Measurements from ENCODE around the gene DOCK1.

Gene DOCK1

DNA sequence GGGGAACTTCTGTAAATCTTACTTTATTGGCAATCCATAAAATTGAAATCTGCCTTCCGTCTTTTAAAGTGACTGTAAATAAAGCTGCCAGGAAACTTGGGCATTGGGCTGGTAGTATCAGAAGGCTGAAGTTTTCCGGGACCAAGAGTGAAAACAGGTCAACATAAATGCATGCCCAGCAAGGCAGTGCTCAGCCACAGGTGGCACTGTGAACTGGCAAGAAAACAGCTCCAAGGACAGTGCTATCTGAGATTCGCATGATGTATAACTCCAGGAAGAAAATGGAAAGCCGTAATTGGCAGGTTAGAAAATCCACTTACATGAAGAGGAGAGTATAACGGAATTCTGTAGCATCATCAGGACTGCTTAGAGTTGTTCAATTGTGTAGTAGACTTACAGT lies 293.1 kb downstream of the DOCK1 start:
- H3K4me3 ChIP-seq (replicated peaks in 1 of 2; ENCODE audit: low read depth in 2 of 2, low read length in 2 of 2) = no peak overlapping the region
- no peak for TF ChIP-seq CTCF (IDR thresholded peaks at IDR 0.05; ENCODE audit: low read depth, low read length)
- no peak for DNase-seq (ENCODE audit: low read depth in 2 of 2)

- DNase-seq (ENCODE audit: low read depth in 2 of 2) = no peak
- H3K4me3 ChIP-seq (replicated peaks in 1 of 2; ENCODE audit: low read depth in 2 of 2, low read length in 2 of 2) = no peak overlapping the region
- TF ChIP-seq CTCF (IDR thresholded peaks at IDR 0.05; ENCODE audit: low read depth, low read length) = no peak
These were observed 293.5 kb downstream of the DOCK1 start for GRCh38 chr10:127198721-127199120.

- H3K4me3 ChIP-seq (replicated peaks in 1 of 2; ENCODE audit: low read depth in 2 of 2, low read length in 2 of 2) = no peak overlapping the region
- DNase-seq (ENCODE audit: low read depth in 2 of 2) = no peak
- no peak for TF ChIP-seq CTCF (IDR thresholded peaks at IDR 0.05; ENCODE audit: low read depth, low read length)
These were observed 295.4 kb downstream of the DOCK1 start for GRCh38 chr10:127200646-127201045.

DNA sequence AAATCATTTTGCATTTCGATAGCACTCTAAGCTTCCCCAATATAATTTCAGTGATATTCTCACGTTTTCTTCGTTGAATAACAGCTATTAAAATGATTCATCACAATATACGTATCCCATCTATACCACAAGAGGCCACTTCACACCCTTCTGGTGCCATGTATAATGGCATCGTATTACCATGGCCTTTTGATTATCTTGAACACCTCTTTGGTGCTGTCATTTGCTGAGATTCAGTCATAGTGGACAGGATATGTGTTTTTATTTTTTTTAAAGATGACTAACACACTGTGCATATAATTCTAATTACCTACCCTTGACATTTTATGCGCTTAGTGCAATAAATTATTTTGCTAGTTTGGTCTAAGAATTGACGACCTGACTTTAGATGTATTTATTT lies 297.8 kb downstream of the DOCK1 start:
- TF ChIP-seq CTCF (IDR thresholded peaks at IDR 0.05; ENCODE audit: low read depth, low read length) = no peak

DNA sequence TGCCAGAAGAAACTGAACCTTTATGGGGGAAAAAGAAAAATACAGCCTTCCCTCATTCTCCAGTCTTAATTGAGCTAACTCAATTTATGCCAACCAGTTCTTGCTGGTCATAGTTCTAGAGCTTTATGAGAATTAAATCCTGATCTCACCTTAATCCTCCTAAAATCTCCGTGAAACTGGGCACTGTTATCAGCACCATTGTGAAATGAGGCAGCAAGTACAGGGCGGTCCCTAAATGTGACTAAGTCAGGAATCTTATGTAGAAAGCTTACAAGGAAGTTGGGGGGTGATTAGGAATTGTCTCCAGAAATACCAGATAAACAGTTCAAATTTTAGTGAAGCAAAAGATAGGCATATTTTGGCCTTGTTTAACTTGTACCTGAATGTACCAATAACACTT lies 301.9 kb downstream of the DOCK1 start:
- no peak overlapping the region for H3K4me3 ChIP-seq (replicated peaks in 1 of 2; ENCODE audit: low read depth in 2 of 2, low read length in 2 of 2)
- TF ChIP-seq CTCF (IDR thresholded peaks at IDR 0.05; ENCODE audit: low read depth, low read length) = no peak
- peak; percentile 37 to 38 for DNase-seq (ENCODE audit: low read depth in 2 of 2)

More for the DNA sequence above, 297.8 kb downstream of the DOCK1 start:
- no peak for DNase-seq (ENCODE audit: low read depth in 2 of 2)
- no peak overlapping the region for H3K4me3 ChIP-seq (replicated peaks in 1 of 2; ENCODE audit: low read depth in 2 of 2, low read length in 2 of 2)

DNA sequence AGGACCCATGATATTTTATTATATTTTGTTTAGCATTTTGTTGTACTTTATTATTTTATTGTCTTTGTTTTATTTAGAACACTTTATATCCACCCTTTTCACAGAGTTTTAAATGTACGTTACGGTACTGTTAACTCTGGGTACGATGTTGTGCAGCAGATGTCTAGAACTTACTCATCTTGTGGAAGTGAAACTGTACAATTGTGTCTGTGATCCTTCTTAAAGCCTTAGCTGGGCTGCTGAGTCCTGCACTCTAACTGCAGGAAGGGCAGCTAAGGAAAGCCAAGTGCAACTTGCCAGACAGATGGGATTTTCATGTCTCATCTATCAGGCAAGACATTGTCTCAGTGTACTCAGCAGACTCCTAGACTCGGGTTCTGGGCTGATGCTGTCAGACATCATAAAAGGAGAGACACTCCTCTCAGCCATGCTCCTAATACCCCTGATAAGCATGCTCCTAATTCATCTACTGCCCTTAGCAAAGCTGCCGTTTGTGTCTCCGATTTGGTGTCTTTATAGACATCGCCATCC lies 305.8 kb downstream of the DOCK1 start:
- DNase-seq (ENCODE audit: low read depth in 2 of 2) = no peak
- TF ChIP-seq CTCF (IDR thresholded peaks at IDR 0.05; ENCODE audit: low read depth, low read length) = no peak
- H3K4me3 ChIP-seq (replicated peaks in 1 of 2; ENCODE audit: low read depth in 2 of 2, low read length in 2 of 2) = no peak overlapping the region

DNA sequence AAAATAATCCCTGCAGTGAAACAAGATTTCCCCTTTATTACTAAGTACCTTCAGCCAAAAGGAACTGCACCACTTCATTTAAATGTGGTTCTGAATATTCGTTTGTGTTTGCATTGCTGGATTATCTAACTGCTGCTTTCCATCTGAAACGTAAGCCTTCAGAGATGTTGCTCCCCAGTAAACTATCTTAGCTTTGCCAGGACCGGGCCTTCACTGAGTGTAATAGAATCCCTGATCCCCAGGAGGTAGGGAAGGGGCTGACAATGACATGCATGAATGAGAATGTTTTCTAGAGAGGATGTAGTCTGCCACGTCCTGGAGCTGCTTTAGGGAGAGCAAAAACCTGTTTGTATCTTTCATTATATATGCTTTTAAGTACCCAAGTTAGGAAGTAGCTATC lies 310.6 kb downstream of the DOCK1 start:
- no peak for TF ChIP-seq CTCF (IDR thresholded peaks at IDR 0.05; ENCODE audit: low read depth, low read length)
- no peak overlapping the region for H3K4me3 ChIP-seq (replicated peaks in 1 of 2; ENCODE audit: low read depth in 2 of 2, low read length in 2 of 2)
- DNase-seq (ENCODE audit: low read depth in 2 of 2) = no peak
